A549 (cell line): ENCODE results near the gene SERINC3. TPM values are rescaled to one million over a fixed set of nuclear protein-coding genes. Genes with fewer than 3 reads are reported as not detected.

Experiments used
- ATAC-seq, 2 experiments: fragments of 200-7000 bp in 1 of 2; fragments of >200 bp in 1 of 2; cut with Nextera tagmentation in 1 of 2; cut with Tn5 transposase in 1 of 2; 3 replicates each; pipeline versions ENCODE4 v1.8.0 to v1.9.1; 2018 to 2020; ENCODE audit warnings: mild to moderate bottlenecking in 1 of 2, moderate library complexity in 1 of 2
- CTCF ChIA-PET: fragments of 300-600 bp; sonication (Branson Sonifier 250); formaldehyde crosslinking; extraction: SDS; loops from one replicate; lab custom pipeline; 2021; ENCODE audit warnings: antibody characterized with exemption, inconsistent platforms; lab: Yijun Ruan, JAX
- POLR2A ChIA-PET: fragments of 350-600 bp; formaldehyde crosslinking; extraction: SDS; loops from one replicate; lab custom pipeline; 2021; ENCODE audit warnings: antibody characterized with exemption, inconsistent platforms; lab: Yijun Ruan, JAX
- DNase-seq, 2 experiments: peaks; one replicate each; pipeline versions ENCODE4 v3.0.0 to v3.0.0-alpha.2; 2011 to 2016; ENCODE audit warnings: low read depth in 1 of 2, low spot score in 1 of 2
- FAIRE-seq: peaks from 2 replicates; lab custom pipeline; 2011; peaks lifted over from hg19 to GRCh38; lab: Jason Lieb, UNC
- H3K27ac ChIP-seq, 2 experiments: fragments of >200 bp; sonication (Bioruptor Twin); formaldehyde crosslinking; 3 replicates each; pipeline ENCODE4 v1.5.1; 2016 to 2017
- H3K4me1 ChIP-seq: fragments of >200 bp; sonication (Bioruptor Twin); formaldehyde crosslinking; 3 replicates; pipeline ENCODE4 v1.6.1; 2016
- H3K4me2 ChIP-seq: fragments of >200 bp; sonication (Bioruptor Twin); formaldehyde crosslinking; 3 replicates; pipeline ENCODE4 v1.6.1; 2016
- H3K4me3 ChIP-seq: fragments of >200 bp; sonication (Bioruptor Twin); formaldehyde crosslinking; 3 replicates; pipeline ENCODE4 v1.5.1; 2016
- H3K9me3 ChIP-seq: fragments of >200 bp; sonication (Bioruptor Twin); formaldehyde crosslinking; 3 replicates; pipeline ENCODE4 v1.6.1; 2016
- BCL3 ChIP-seq: fragments of >200 bp; sonication (Bioruptor Twin); formaldehyde crosslinking; IDR thresholded peaks from 3 replicates; pipeline ENCODE4 v1.6.1; 2016
- BHLHE40 ChIP-seq: IDR thresholded peaks from 2 replicates; pipeline ENCODE4 v1.6.1; 2012; ENCODE audit warnings: low read depth, low read length, inconsistent platforms
- CHD2 ChIP-seq: fragments of 150-350 bp; IDR thresholded peaks from 2 replicates; pipeline ENCODE4 v1.6.1; 2014; ENCODE audit warnings: low read length; ENCODE audit not compliant: partially characterized antibody
- CHD4 ChIP-seq: fragments of 200-600 bp; sonication (generic); IDR thresholded peaks from 2 replicates; pipeline ENCODE4 v1.6.1; 2016; ENCODE audit warnings: antibody characterized with exemption, mild to moderate bottlenecking, borderline replicate concordance
- CTCF ChIP-seq: fragments of >200 bp; sonication (Bioruptor Twin); formaldehyde crosslinking; IDR thresholded peaks from 3 replicates; pipeline ENCODE4 v1.5.1; 2016
- EHMT2 ChIP-seq: fragments of 200-600 bp; sonication (generic); IDR thresholded peaks from 2 replicates; pipeline ENCODE4 v1.6.1; 2016; ENCODE audit warnings: antibody characterized with exemption, low read depth, mild to moderate bottlenecking, moderate library complexity
- ELK1 ChIP-seq: fragments of 150-350 bp; IDR thresholded peaks from 2 replicates; pipeline ENCODE4 v1.6.1; 2014; ENCODE audit warnings: low read depth, mild to moderate bottlenecking, low read length
- EP300 ChIP-seq, 2 experiments: fragments of >200 bp; sonication (Bioruptor Twin); formaldehyde crosslinking; IDR thresholded peaks; 2 replicates in 1 of 2; 3 replicates in 1 of 2; pipeline ENCODE4 v1.6.1; 2016 to 2017
- ESRRA ChIP-seq: fragments of 150-350 bp; IDR thresholded peaks from 2 replicates; pipeline ENCODE4 v1.6.1; 2014; ENCODE audit warnings: mild to moderate bottlenecking, low read length, borderline replicate concordance
- FOSB ChIP-seq: fragments of 250-450 bp; sonication (Bioruptor Pico); IDR thresholded peaks from 2 replicates; pipeline ENCODE4 v1.5.0; 2020; ENCODE audit warnings: mild to moderate bottlenecking, moderate library complexity
- GATA3 ChIP-seq: IDR thresholded peaks from 2 replicates; pipeline ENCODE4 v1.6.1; 2012; ENCODE audit warnings: borderline replicate concordance
- HES2 ChIP-seq: fragments of >200 bp; sonication (Bioruptor Twin); formaldehyde crosslinking; IDR thresholded peaks from 2 replicates; pipeline ENCODE4 v1.6.1; 2016
- HOXA7 ChIP-seq: fragments of 250-450 bp; sonication (Bioruptor Pico); IDR thresholded peaks from 2 replicates; pipeline ENCODE4 v1.5.0; 2020; ENCODE audit warnings: mild to moderate bottlenecking, moderate library complexity
- HOXB13 ChIP-seq: fragments of 250-450 bp; sonication (Bioruptor Pico); IDR thresholded peaks from 2 replicates; pipeline ENCODE4 v1.5.0; 2020; ENCODE audit warnings: low read depth, mild to moderate bottlenecking, moderate library complexity
- HOXB5 ChIP-seq: fragments of 250-450 bp; sonication (Bioruptor Pico); IDR thresholded peaks from 2 replicates; pipeline ENCODE4 v1.5.0; 2020; ENCODE audit warnings: mild to moderate bottlenecking, moderate library complexity
- KDM1A ChIP-seq: fragments of 200-600 bp; sonication (generic); IDR thresholded peaks from 2 replicates; pipeline ENCODE4 v1.6.1; 2016; ENCODE audit warnings: low read depth, mild to moderate bottlenecking
- MYC ChIP-seq: IDR thresholded peaks from 2 replicates; pipeline ENCODE4 v1.6.1; 2012; ENCODE audit warnings: mild to moderate bottlenecking, inconsistent platforms, low read length, improper control_type of control experiment, borderline replicate concordance
- NFE2L2 ChIP-seq: fragments of 150-350 bp; conservative IDR thresholded peaks from 2 replicates; pipeline ENCODE4 v1.6.1; 2014; ENCODE audit warnings: low read length
- NPAS2 ChIP-seq: fragments of 250-450 bp; sonication (Bioruptor Pico); IDR thresholded peaks from 2 replicates; pipeline ENCODE4 v1.8.0; 2022; ENCODE audit warnings: mild to moderate bottlenecking, moderate library complexity, borderline replicate concordance
- NR3C1 ChIP-seq: fragments of >200 bp; sonication (Bioruptor Twin); formaldehyde crosslinking; IDR thresholded peaks from 3 replicates; pipeline ENCODE4 v1.6.1; 2017
- PHF8 ChIP-seq: fragments of 200-600 bp; sonication (generic); IDR thresholded peaks from 2 replicates; pipeline ENCODE4 v1.6.1; 2016; ENCODE audit warnings: low read depth, mild to moderate bottlenecking, antibody characterized with exemption, moderate library complexity, borderline replicate concordance
- RAD21 ChIP-seq, 2 experiments: fragments of >200 bp in 1 of 2; sonication (Bioruptor Twin) in 1 of 2; formaldehyde crosslinking in 1 of 2; IDR thresholded peaks in 1 of 2; conservative IDR thresholded peaks in 1 of 2; 2 replicates in 1 of 2; 3 replicates in 1 of 2; pipeline ENCODE4 v1.6.1; 2012 to 2018; ENCODE audit warnings: inconsistent platforms in 1 of 2
- RFX5 ChIP-seq: fragments of 450-650 bp; IDR thresholded peaks from 2 replicates; pipeline ENCODE4 v1.7.1; 2014; ENCODE audit warnings: antibody characterized with exemption, mild to moderate bottlenecking, moderate library complexity
- SMC3 ChIP-seq: fragments of >200 bp; sonication (Bioruptor Twin); formaldehyde crosslinking; IDR thresholded peaks from 3 replicates; pipeline ENCODE4 v1.6.1; 2018; ENCODE audit warnings: inconsistent platforms
- USF2 ChIP-seq: fragments of 450-650 bp; IDR thresholded peaks from 2 replicates; pipeline ENCODE4 v1.6.1; 2014; ENCODE audit warnings: antibody characterized with exemption
- ZC3H11A ChIP-seq: fragments of 450-650 bp; IDR thresholded peaks from 2 replicates; pipeline ENCODE4 v1.6.1; 2014; ENCODE audit warnings: antibody characterized with exemption, mild to moderate bottlenecking
- WGBS: methylation state at CpG from one replicate; pipeline ENCODE4 v1.1.6; 2017; ENCODE audit errors: missing lambda C conversion rate; 5-methylcytosine and 5-hydroxymethylcytosine counted together
- polyA plus RNA-seq, 4 experiments: library from polyadenylated mRNA; depleted of rRNA in 3 of 4; stranded (reverse); fragments of >200 nt; fragmentation: RNase III in 1 of 4; extraction: RNeasy Plus Mini Kit Qiagen cat#74134 plus additional on column Dnase treatment in 1 of 4; gene quantifications; 2 replicates in 3 of 4; 3 replicates in 1 of 4; pipeline ENCODE4 v1.2.3, GENCODE V29; 2011 to 2017

Gene SERINC3
- polyA plus RNA-seq, 2 of the 4 experiments (the other 2 are of a cell fraction): 62.9 to 159 TPM

- Histone ChIP-seq H3K9me3 (no peaks in the 10 kb centered on the region), H3K4me1 (peaks cover 14% of the 10 kb centered on the region), H3K4me2 (peak overlapping the region; percentile 97), H3K4me3 (peak overlapping the region; percentile 100), H3K27ac (peak overlapping the region in 1 of 2 experiments; percentile 94; a peak in 2 of 6 replicates)
- ChIA-PET CTCF (interaction anchor here (0.8 to 3.3 kb wide), 8 partner anchors 9 to 132 kb away, joined by 3 to 19 read pairs (median 4); partner anchors contain the start of gene TTPAL), POLR2A (interaction anchor here (0.5 to 2.4 kb wide), 5 partner anchors 9 to 45 kb away, joined by 3 to 10 read pairs (median 5); partner anchors contain the start of gene TTPAL)
- FAIRE-seq: no peak
- no peak for TF ChIP-seq FOSB (CRISPR knock-in tag)
- TF ChIP-seq MYC: no peak
- TF ChIP-seq EP300 (IDR thresholded peaks at IDR 0.05): no peak
- TF ChIP-seq USF2: no peak
- TF ChIP-seq NPAS2 (CRISPR knock-in tag): no peak
- no peak for TF ChIP-seq EHMT2
- TF ChIP-seq HOXB5 (CRISPR knock-in tag): no peak
- no peak for TF ChIP-seq SMC3
- TF ChIP-seq HES2: no peak
- TF ChIP-seq CHD4: no peak
- no peak for TF ChIP-seq ELK1
- no peak for TF ChIP-seq CTCF
- no peak for TF ChIP-seq HOXA7 (CRISPR knock-in tag)
- TF ChIP-seq RFX5: no peak
- no peak for TF ChIP-seq BCL3
- no peak for TF ChIP-seq CHD2
- TF ChIP-seq RAD21 (conservative IDR thresholded peaks at IDR 0.05 in 1 of 2, IDR thresholded peaks at IDR 0.05 in 1 of 2): no peak
- TF ChIP-seq KDM1A: no peak
- no peak for TF ChIP-seq BHLHE40
- 58% methylated on average over 3 of the region's 3 CpGs for WGBS
- DNase-seq: no peak
- ATAC-seq: no peak
These were observed 989 bp downstream of the SERINC3 start for GRCh38 chr20:44520881-44521280.

- no peak for FAIRE-seq
- no peak for ATAC-seq
- Histone ChIP-seq H3K9me3 (no peaks in the 10 kb centered on the region), H3K4me1 (peaks cover 12% of the 10 kb centered on the region), H3K4me3 (no peak overlapping the region), H3K27ac (no peak overlapping the region), H3K4me2 (no peak overlapping the region)
- 73% methylated on average over 3 of the region's 3 CpGs for WGBS
- POLR2A ChIA-PET: no interaction called here
- no peak for TF ChIP-seq HOXB5 (CRISPR knock-in tag)
- no peak for TF ChIP-seq ESRRA
- no peak for TF ChIP-seq HOXB13
- no peak for TF ChIP-seq NR3C1
- TF ChIP-seq ZC3H11A: no peak
- no peak for TF ChIP-seq PHF8
- TF ChIP-seq RFX5: no peak
- TF ChIP-seq GATA3: no peak
- no peak for TF ChIP-seq SMC3
- no peak for TF ChIP-seq FOSB (CRISPR knock-in tag)
- TF ChIP-seq NFE2L2: no peak
- CTCF ChIA-PET: interaction anchor here (0.7 to 1.4 kb wide), 5 partner anchors 16 to 167 kb away, joined by 3 to 13 read pairs (median 3); no protein-coding TSS in a partner anchor
- DNase-seq: no peak
These were observed 3.6 kb downstream of the SERINC3 start for GRCh38 chr20:44518248-44518647.
